Vagina (tissue), 2 donors: ENCODE results near the gene NEDD4L. TPM values are rescaled to one million over a fixed set of nuclear protein-coding genes. Genes with fewer than 3 reads are reported as not detected.

Source experiments
- DNase-seq, 2 donors: peaks; one replicate each; pipeline ENCODE4 v3.0.0-alpha.2; 2017; ENCODE audit errors: extremely low spot score in 2 of 2
- H3K27ac ChIP-seq: fragments of 200-600 bp; sonication (generic); one replicate; pipeline ENCODE4 v1.5.1; 2019
- H3K27me3 ChIP-seq: fragments of 200-600 bp; sonication (generic); one replicate; pipeline ENCODE4 v1.5.1; 2019
- H3K36me3 ChIP-seq, 2 donors: fragments of 200-600 bp; sonication (generic); one replicate each; pipeline ENCODE4 v1.5.1; 2017 to 2019
- H3K4me1 ChIP-seq: fragments of 200-600 bp; sonication (generic); one replicate; pipeline ENCODE4 v1.5.1; 2019
- H3K4me3 ChIP-seq, 2 donors: fragments of 200-600 bp; sonication (generic); 1 replicate in 1 of 2; 2 replicates in 1 of 2; pipeline ENCODE4 v1.5.1; 2016 to 2019
- H3K9me3 ChIP-seq: fragments of 200-600 bp; sonication (generic); one replicate; pipeline ENCODE4 v1.5.1; 2019
- CTCF ChIP-seq, 3 experiments: fragments of 450-650 bp in 2 of 3; fragments of 200-600 bp in 1 of 3; sonication (generic) in 1 of 3; IDR thresholded peaks; one replicate each; pipeline ENCODE4 v1.5.1; 2017 to 2019; ENCODE audit warnings: antibody characterized with exemption in 3 of 3, mild to moderate bottlenecking in 2 of 3, moderate library complexity in 2 of 3
- POLR2A ChIP-seq, 2 donors: fragments of 450-650 bp; IDR thresholded peaks; one replicate each; pipeline ENCODE4 v1.6.1; 2017; ENCODE audit warnings: antibody characterized with exemption in 2 of 2, mild to moderate bottlenecking in 2 of 2, moderate library complexity in 2 of 2
- POLR2AphosphoS5 ChIP-seq, 2 donors: sonication (generic); formaldehyde crosslinking; IDR thresholded peaks; one replicate each; pipeline ENCODE4 v1.9.0; 2017; ENCODE audit warnings: antibody characterized with exemption in 2 of 2, mild to moderate bottlenecking in 2 of 2, low read depth in 1 of 2; ENCODE audit not compliant: insufficient read depth in 1 of 2
- intact Hi-C: fragments of 100-400 bp; cut with DNase I; formaldehyde crosslinking; loops from one replicate; pipeline ENCODE4 v1.15.1; 2023
- total RNA-seq: library from RNA; depleted of rRNA; stranded (reverse); fragments of >200 nt; gene quantifications from one replicate; pipeline ENCODE4 v1.2.3, GENCODE V29; 2016

NEDD4L gene
- total RNA-seq, 1 donor from 2014 or later = 42.2 TPM

- intact Hi-C loops = no loop called here
- TF ChIP-seq POLR2AphosphoS5 (IDR thresholded peaks at IDR 0.05; ENCODE audit: insufficient read depth in 1 of 2, low read depth in 1 of 2) (no peak), POLR2A (IDR thresholded peaks at IDR 0.05) (no peak), CTCF (IDR thresholded peaks at IDR 0.05) (no peak)
- Histone ChIP-seq H3K27me3 (no peaks in the 10 kb centered on the region), H3K27ac (no peak overlapping the region), H3K36me3 (no peaks in the 10 kb centered on the region), H3K4me3 (no peak overlapping the region), H3K9me3 (no peaks in the 10 kb centered on the region), H3K4me1 (no peaks in the 10 kb centered on the region)
- DNase-seq = no peak
Observed at GRCh38 chr18:58136879-58137278, 92.9 kb downstream of the NEDD4L start.

GRCh38 chr18:58139459-58140386 lies 95.7 kb downstream of the NEDD4L start:
- no peak for DNase-seq
- intact Hi-C loops = no loop called here
- Histone ChIP-seq H3K27ac (no peak overlapping the region), H3K9me3 (no peaks in the 10 kb centered on the region), H3K4me1 (no peaks in the 10 kb centered on the region), H3K36me3 (no peaks in the 10 kb centered on the region), H3K27me3 (no peaks in the 10 kb centered on the region), H3K4me3 (no peak overlapping the region)
- no peak for TF ChIP-seq POLR2AphosphoS5 (IDR thresholded peaks at IDR 0.05; ENCODE audit: insufficient read depth in 1 of 2, low read depth in 1 of 2)
- TF ChIP-seq POLR2A (IDR thresholded peaks at IDR 0.05) = no peak
- TF ChIP-seq CTCF (IDR thresholded peaks at IDR 0.05) = no peak

- H3K4me3 ChIP-seq = no peak overlapping the region
- intact Hi-C loops = no loop called here
- no peak for DNase-seq
- no peaks in the 10 kb centered on the region for H3K4me1 ChIP-seq
- H3K36me3 ChIP-seq = no peaks in the 10 kb centered on the region
- no peaks in the 10 kb centered on the region for H3K9me3 ChIP-seq
- no peak overlapping the region for H3K27ac ChIP-seq
- no peaks in the 10 kb centered on the region for H3K27me3 ChIP-seq
- TF ChIP-seq POLR2AphosphoS5 (IDR thresholded peaks at IDR 0.05; ENCODE audit: insufficient read depth in 1 of 2, low read depth in 1 of 2) (no peak), CTCF (IDR thresholded peaks at IDR 0.05) (no peak), POLR2A (IDR thresholded peaks at IDR 0.05) (no peak)
Observed at GRCh38 chr18:58140387-58141325, 96.6 kb downstream of the NEDD4L start.

- DNase-seq = no peak
- TF ChIP-seq CTCF (IDR thresholded peaks at IDR 0.05) (no peak), POLR2A (IDR thresholded peaks at IDR 0.05) (no peak), POLR2AphosphoS5 (IDR thresholded peaks at IDR 0.05; ENCODE audit: insufficient read depth in 1 of 2, low read depth in 1 of 2) (no peak)
- Histone ChIP-seq H3K27me3 (no peaks in the 10 kb centered on the region), H3K4me3 (no peak overlapping the region), H3K27ac (no peak overlapping the region), H3K36me3 (no peaks in the 10 kb centered on the region), H3K9me3 (no peaks in the 10 kb centered on the region), H3K4me1 (no peaks in the 10 kb centered on the region)
- intact Hi-C loops = no loop called here
Observed at GRCh38 chr18:58143386-58143785, 99.4 kb downstream of the NEDD4L start.
